ENCODE results near the gene MPP3. TPM values are rescaled to one million over a fixed set of nuclear protein-coding genes. Genes with fewer than 3 reads are reported as not detected.

MPP3 gene
- polyA plus RNA-seq, 1 donor (not counting 4 experiments of a cell fraction or from before 2014, with no cell fraction given) = 7.4 TPM

- dilution Hi-C loops (cut with MboI; ENCODE audit: extremely low pct_ligation_motif_present, low sequenced_read_pairs) = no loop called here
- H4K20me1 ChIP-seq (ENCODE audit: control insufficient read depth, extremely low read depth, insufficient read depth, low read length) = no peaks in the 10 kb centered on the region
- FAIRE-seq (no peak), DNase-seq (ENCODE audit: low read depth, low spot score) (no peak)
- TF ChIP-seq EZH2 (IDR thresholded peaks at IDR 0.05; ENCODE audit: low read length) (no peak), CTCF (optimal IDR thresholded peaks at IDR 0.05 in 1 of 3, IDR thresholded peaks at IDR 0.05 in 1 of 3, conservative IDR thresholded peaks at IDR 0.05 in 1 of 3; ENCODE audit: extremely low read depth in 1 of 3, insufficient read depth in 2 of 3, low read length in 3 of 3) (no peak)
- no peaks in the 10 kb centered on the region for H3K4me1 ChIP-seq (ENCODE audit: control insufficient read depth, extremely low read depth, insufficient read depth, low read length)
- H3K79me2 ChIP-seq (ENCODE audit: control insufficient read depth, insufficient read depth, low read length) = no peaks in the 10 kb centered on the region
- H3K9me1 ChIP-seq (ENCODE audit: control insufficient read depth, extremely low read depth, insufficient read depth, low read length) = no peaks in the 10 kb centered on the region
- no peak overlapping the region for H3K27ac ChIP-seq (ENCODE audit: control insufficient read depth, insufficient read depth, low read length)
- no peak overlapping the region for H2AFZ ChIP-seq (ENCODE audit: control insufficient read depth, low read length)
- H3K9ac ChIP-seq (ENCODE audit: control insufficient read depth, extremely low read depth, insufficient read depth, low read length) = no peak overlapping the region
- H3K27me3 ChIP-seq (ENCODE audit: control insufficient read depth, extremely low read depth, insufficient read depth, low read length) = no peaks in the 10 kb centered on the region
- no peaks in the 10 kb centered on the region for H3K9me3 ChIP-seq (ENCODE audit: control insufficient read depth, low read depth, low read length)
- H3K4me3 ChIP-seq (ENCODE audit: control insufficient read depth in 2 of 3, extremely low read depth in 1 of 3, insufficient read depth in 2 of 3, low read depth in 1 of 3, low read length in 3 of 3) = no peak overlapping the region
- no peak overlapping the region for H3K4me2 ChIP-seq (ENCODE audit: control insufficient read depth, extremely low read depth, insufficient read depth, low read depth, low read length)
- H3K36me3 ChIP-seq (ENCODE audit: control insufficient read depth in 2 of 2, extremely low read depth in 1 of 2, insufficient read depth in 2 of 2, low read length in 2 of 2) = no peaks in the 10 kb centered on the region
Measured at GRCh38 chr17:43877451-43878155, 44.7 kb upstream of the MPP3 start.

GRCh38 chr17:43877031-43877430 is 44.1 kb upstream of the MPP3 start:
- Histone ChIP-seq H3K27me3 (ENCODE audit: control insufficient read depth, extremely low read depth, insufficient read depth, low read length) (no peaks in the 10 kb centered on the region), H3K79me2 (ENCODE audit: control insufficient read depth, insufficient read depth, low read length) (no peaks in the 10 kb centered on the region), H3K4me1 (ENCODE audit: control insufficient read depth, extremely low read depth, insufficient read depth, low read length) (peaks cover 1% of the 10 kb centered on the region), H3K9me1 (ENCODE audit: control insufficient read depth, extremely low read depth, insufficient read depth, low read length) (no peaks in the 10 kb centered on the region), H3K4me3 (ENCODE audit: control insufficient read depth in 2 of 3, extremely low read depth in 1 of 3, insufficient read depth in 2 of 3, low read depth in 1 of 3, low read length in 3 of 3) (no peak overlapping the region), H3K9ac (ENCODE audit: control insufficient read depth, extremely low read depth, insufficient read depth, low read length) (no peak overlapping the region), H3K27ac (ENCODE audit: control insufficient read depth, insufficient read depth, low read length) (no peak overlapping the region), H2AFZ (ENCODE audit: control insufficient read depth, low read length) (no peak overlapping the region), H4K20me1 (ENCODE audit: control insufficient read depth, extremely low read depth, insufficient read depth, low read length) (no peaks in the 10 kb centered on the region), H3K9me3 (ENCODE audit: control insufficient read depth, low read depth, low read length) (no peaks in the 10 kb centered on the region), H3K36me3 (ENCODE audit: control insufficient read depth in 2 of 2, extremely low read depth in 1 of 2, insufficient read depth in 2 of 2, low read length in 2 of 2) (no peaks in the 10 kb centered on the region), H3K4me2 (ENCODE audit: control insufficient read depth, extremely low read depth, insufficient read depth, low read depth, low read length) (no peak overlapping the region)
- DNase-seq (ENCODE audit: low read depth, low spot score) = no peak
- dilution Hi-C loops (cut with MboI; ENCODE audit: extremely low pct_ligation_motif_present, low sequenced_read_pairs) = no loop called here
- TF ChIP-seq EZH2 (IDR thresholded peaks at IDR 0.05; ENCODE audit: low read length) (no peak), CTCF (optimal IDR thresholded peaks at IDR 0.05 in 1 of 3, IDR thresholded peaks at IDR 0.05 in 1 of 3, conservative IDR thresholded peaks at IDR 0.05 in 1 of 3; ENCODE audit: extremely low read depth in 1 of 3, insufficient read depth in 2 of 3, low read length in 3 of 3) (no peak)
- FAIRE-seq = no peak

Measured in keratinocyte (primary cell).